Omental fat pad (tissue), 4 donors: ENCODE measurements around the gene H19. TPM values are rescaled to one million over a fixed set of nuclear protein-coding genes. Genes with fewer than 3 reads are reported as not detected.
A peak's percentile ranks its signal among the peaks of the same experiment; 100 is the strongest.

Experiments
- ATAC-seq: fragments of 150-250 bp; one replicate; pipeline ENCODE4 v1.9.1; 2016; ENCODE audit warnings: mild to moderate bottlenecking, moderate library complexity; ENCODE audit not compliant: low FRiP score
- DNase-seq: peaks from one replicate; pipeline ENCODE4 v3.0.0-alpha.2; 2019; ENCODE audit warnings: low spot score
- total RNA-seq, 4 donors: library from RNA; depleted of rRNA; stranded (reverse); fragments of >200 nt; gene quantifications; one replicate each; pipeline ENCODE4 v1.1.0, GENCODE V29; 2016
- TF ChIP-seq, protein P1 (sequence below), 3 donors: fragments of 450-650 bp; IDR thresholded peaks; one replicate each; pipeline ENCODE4 v1.5.1; 2016 to 2017; ENCODE audit warnings: antibody characterized with exemption in 3 of 3, mild to moderate bottlenecking in 3 of 3, moderate library complexity in 2 of 3

Gene H19
- total RNA-seq, 4 donors from 2014 or later: 386 to 1,140 (median 511) TPM

DNA sequence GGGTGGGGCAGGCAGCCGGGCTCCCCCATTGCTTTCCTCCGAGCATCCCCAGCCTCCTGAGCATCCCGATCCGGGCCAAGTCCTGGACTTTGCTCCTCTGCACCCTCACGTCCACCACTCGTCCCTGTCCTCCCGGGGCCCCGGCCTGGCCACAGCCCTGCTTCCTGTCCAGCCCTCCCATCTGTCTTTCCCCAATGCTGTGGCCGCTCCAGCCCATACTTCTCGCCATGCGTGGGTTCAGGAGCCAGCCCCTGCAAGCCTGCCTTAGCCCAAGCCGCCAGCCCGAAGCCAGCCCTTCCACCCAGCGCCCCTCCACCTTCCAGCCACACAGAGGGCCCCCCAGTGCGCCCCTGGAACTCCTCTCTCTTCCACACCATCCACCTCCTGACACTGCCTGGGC lies 26.7 kb downstream of the H19 start:
- ATAC-seq (no peak), DNase-seq (no peak)
- TF ChIP-seq, protein P1, sequence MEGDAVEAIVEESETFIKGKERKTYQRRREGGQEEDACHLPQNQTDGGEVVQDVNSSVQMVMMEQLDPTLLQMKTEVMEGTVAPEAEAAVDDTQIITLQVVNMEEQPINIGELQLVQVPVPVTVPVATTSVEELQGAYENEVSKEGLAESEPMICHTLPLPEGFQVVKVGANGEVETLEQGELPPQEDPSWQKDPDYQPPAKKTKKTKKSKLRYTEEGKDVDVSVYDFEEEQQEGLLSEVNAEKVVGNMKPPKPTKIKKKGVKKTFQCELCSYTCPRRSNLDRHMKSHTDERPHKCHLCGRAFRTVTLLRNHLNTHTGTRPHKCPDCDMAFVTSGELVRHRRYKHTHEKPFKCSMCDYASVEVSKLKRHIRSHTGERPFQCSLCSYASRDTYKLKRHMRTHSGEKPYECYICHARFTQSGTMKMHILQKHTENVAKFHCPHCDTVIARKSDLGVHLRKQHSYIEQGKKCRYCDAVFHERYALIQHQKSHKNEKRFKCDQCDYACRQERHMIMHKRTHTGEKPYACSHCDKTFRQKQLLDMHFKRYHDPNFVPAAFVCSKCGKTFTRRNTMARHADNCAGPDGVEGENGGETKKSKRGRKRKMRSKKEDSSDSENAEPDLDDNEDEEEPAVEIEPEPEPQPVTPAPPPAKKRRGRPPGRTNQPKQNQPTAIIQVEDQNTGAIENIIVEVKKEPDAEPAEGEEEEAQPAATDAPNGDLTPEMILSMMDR (IDR thresholded peaks at IDR 0.05): no peak

DNA sequence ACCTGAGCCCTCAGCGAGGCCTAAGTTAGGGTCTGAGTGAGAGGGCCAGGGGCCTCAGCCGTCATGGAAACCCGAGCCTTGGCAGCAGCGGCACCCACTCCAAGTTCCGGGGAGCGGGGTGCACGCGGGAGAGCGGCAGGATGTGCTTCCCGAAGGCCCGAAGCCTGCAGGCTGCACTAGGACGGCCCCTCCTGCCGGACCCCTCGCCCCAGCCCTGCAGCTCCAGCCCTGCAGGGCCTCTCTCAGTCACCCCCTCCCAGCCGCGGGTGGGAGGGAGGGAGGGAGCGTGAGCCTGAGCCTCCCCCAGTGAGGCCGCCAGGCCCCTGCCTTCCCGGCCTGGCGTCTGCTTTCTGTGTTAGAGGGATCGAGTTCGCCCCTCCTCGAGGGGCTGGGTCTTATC lies 27.9 kb downstream of the H19 start:
- no peak for ATAC-seq
- TF ChIP-seq, protein P1 (IDR thresholded peaks at IDR 0.05): no peak
- no peak for DNase-seq

DNA sequence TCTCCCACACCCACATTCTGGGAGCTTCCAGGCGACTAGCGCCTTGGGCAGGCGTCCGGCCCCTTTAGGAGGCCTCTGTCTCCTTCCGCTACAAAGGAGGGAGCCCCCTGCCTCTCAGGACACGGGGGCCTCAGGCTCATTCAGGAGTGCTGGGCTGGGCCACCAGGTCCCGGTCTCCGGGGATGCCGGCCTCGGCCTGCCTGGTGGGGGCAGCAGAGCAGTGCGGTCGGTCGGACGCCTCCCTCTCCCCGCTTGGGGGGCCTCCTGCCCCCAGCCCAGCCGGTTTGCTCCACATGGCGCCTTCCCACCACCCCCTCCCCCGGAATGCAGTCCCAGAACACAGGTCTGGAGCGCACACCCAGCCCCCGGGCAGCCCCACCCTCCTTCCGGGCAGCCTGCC lies 28.6 kb downstream of the H19 start:
- DNase-seq (no peak), ATAC-seq (peak; percentile 45)

DNA sequence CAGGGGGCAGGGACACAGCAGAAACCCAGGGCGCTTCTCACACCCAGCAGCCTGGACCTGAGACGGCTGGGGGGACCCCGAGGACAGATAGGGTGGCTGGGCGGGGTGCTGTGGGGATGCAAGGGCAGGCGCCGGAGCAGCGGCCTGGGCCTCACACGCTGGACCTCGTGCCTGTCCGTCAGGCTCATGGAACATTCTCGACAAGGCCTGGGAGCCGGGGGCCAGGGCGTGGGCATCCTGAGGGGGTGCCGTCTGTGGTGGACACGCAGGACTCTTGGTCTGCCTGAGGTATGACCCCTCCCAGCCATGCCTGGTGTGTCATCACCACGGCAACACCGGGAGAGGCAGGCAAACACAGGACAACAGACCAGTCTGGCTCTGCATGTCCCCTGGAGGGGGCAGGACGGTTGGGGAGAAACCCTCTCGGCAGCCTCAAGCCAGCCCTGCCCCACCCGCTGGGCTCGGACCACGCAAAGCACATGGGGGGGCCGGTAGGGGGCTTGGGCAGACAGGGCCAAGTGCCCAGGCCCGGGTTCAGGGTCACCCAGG lies 29.1 kb downstream of the H19 start:
- TF ChIP-seq, protein P1 (IDR thresholded peaks at IDR 0.05): no peak

More for the DNA sequence above, 28.6 kb downstream of the H19 start:
- TF ChIP-seq, protein P1 (IDR thresholded peaks at IDR 0.05): no peak

DNA sequence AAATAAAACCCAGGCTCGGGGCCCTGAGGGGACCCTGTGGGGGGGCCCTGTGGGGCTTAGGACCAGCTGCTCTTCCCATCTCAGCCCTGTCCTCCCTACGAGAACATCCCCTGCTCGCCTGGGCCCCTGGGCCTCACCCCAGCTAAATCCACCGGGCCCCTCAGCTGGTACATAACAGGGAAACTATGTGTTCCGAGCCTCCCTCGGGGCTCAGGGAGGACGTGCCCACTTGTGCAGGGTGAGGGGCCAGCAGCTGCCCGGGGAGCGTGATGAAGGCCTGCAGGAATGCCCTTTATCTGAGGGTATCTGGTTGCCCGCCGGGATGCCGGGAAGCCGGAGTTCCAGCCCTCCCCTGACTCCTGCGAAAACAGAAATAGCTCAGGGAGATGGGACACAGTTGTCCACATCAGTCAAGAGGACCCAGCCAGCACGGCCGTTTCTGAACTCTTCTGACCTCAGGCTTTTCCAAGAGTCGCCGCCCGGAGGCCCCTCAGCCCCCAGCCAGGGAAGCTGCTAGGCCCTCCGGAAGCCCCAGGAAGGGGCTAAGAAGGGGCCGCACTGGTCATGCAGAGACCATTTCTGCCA lies 29.9 kb downstream of the H19 start:
- ATAC-seq (no peak), DNase-seq (no peak)
- TF ChIP-seq, protein P1 (IDR thresholded peaks at IDR 0.05): no peak

More for the DNA sequence above, 29.1 kb downstream of the H19 start:
- DNase-seq (no peak), ATAC-seq (peak; percentile 28)

DNA sequence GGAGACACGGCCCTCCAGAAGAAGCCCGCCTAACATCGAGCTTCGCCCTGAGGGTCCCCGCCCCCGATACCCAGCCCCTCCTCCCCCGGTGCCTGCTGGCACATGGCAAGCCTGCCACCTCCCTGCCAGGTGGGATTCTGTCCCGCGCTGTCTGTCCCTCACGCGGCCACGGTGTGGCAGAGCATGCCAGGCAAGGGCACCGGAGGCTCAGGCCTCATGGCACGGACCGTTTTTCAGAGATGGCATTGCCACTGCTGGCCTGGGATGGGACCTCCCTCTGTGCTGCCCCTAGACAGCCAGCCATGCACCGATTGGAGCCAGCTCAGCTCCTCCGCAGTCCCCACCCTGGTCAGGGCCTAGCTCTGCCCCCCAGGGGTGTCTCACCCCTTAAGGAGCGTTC lies 31.1 kb downstream of the H19 start:
- ATAC-seq (no peak), DNase-seq (no peak)
- TF ChIP-seq, protein P1 (IDR thresholded peaks at IDR 0.05): no peak

DNA sequence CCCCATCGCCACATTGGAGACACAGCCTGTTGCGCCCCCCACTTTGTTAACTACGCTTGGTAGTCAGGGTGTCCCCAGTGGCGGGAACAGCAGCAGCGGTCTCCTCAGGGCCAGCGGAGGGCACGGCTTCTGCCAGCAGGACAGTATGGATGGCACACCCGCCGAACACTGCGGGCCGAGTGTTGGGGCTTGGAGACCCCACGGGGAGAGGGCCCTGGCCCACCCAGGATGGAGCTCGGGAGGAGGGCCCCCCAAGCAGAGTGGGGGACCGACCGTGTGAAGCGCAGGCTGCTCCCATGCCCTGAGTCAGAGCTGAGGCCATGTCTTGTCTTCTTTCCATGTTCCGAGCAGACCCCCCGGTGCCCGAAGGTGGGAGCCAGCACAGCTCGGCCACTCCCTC lies 32.7 kb downstream of the H19 start:
- TF ChIP-seq, protein P1 (IDR thresholded peaks at IDR 0.05): no peak
- ATAC-seq (no peak), DNase-seq (no peak)
